Muscle of arm (tissue), 12 donors: ENCODE data around the gene PRKD3. TPM values are rescaled to one million over a fixed set of nuclear protein-coding genes. Genes with fewer than 3 reads are reported as not detected.
"Not testable (repeated sequence)": the region's sequence is repeated elsewhere in the genome, so short reads cannot be mapped to it uniquely, and the experiment has no call there.

Source experiments
- DNase-seq: peaks from one replicate; pipeline ENCODE4 v3.0.0-alpha.2; 2013
- polyA plus RNA-seq, 12 donors: library from polyadenylated mRNA; unstranded; fragments of 120-200 nt; gene quantifications; one replicate each; pipeline ENCODE4 v1.2.1, GENCODE V29; 2013; ENCODE audit not compliant: insufficient read length in 12 of 12

PRKD3 gene
- polyA plus RNA-seq, 12 donors = 26.6 to 38.6 (median 33.9) TPM; not detected in 1

DNA sequence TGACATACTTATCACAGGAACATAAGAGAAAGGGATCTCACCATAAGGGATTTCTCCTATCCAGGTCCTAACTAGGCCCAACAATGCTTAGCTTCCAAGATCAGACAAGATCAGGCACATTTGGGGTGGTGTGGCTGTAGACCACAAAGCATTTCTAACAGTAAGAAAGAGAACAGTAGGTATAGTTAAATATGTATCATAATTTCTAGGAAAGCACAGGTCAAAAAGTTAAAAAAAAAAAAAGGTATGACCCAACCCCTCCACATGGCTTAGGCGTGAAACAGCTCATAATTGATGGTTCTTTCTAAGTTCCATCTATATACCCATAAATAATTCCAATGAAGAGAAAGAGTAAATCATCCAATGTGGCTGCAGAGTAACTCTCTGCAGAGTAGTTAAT is 6.9 kb downstream of the PRKD3 start:
- no peak for DNase-seq

DNA sequence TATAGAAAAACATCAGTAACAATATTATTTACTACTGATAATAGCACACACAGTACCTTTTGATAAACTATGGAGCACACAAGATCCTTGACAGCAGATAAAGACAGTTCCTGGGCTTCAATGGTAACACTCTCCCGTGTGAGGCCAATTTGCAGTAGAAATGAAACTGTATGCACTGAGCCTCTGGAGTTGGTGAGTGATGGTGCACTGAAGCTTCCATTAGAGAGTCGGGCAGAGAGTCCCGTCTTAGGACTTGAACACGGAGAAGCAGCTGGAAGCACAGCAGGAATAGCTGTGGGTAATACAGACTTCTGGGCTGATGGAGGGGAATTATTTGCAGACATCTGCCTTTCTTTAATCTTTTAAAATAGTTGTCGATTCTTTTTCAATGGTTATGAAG is 8.5 kb downstream of the PRKD3 start:
- DNase-seq = no peak

DNA sequence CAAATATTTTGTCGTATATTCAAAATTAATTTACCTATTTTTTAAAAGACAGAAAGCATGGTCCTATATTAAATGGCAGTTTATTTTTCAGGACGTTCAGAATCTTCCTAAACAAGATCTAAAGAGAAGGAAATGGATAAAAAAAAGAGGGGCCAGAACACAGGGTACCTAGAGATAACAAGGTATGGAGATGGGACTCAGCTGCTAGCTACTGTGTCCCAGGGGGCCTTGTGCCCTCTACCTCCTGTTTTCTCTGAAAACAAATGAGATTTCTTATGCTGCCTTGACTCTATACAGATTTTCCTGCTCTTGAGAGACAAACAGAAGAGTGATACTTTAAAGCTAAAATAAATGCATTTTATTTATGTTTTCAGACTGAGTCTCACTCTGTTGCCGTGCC is 9.3 kb downstream of the PRKD3 start:
- no peak for DNase-seq

DNA sequence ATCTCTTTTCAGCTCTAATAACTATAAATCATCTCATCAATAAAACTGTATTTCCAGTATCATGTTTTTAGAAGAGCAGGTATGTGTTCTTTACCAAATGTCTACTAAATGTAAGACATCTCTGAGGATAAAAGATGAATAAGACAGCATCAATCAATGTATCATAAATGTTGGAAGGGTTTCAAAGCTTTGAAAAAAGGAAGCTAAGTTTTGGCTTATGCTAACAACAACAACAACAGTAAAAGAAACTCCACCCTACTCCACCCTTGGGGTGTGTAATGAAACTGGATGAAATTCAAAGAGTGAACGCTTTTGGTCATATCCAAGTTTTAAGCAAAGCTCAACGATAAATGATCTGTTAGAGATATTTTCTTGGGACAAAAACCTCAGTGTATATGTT is 17.1 kb downstream of the PRKD3 start:
- DNase-seq = no peak

DNA sequence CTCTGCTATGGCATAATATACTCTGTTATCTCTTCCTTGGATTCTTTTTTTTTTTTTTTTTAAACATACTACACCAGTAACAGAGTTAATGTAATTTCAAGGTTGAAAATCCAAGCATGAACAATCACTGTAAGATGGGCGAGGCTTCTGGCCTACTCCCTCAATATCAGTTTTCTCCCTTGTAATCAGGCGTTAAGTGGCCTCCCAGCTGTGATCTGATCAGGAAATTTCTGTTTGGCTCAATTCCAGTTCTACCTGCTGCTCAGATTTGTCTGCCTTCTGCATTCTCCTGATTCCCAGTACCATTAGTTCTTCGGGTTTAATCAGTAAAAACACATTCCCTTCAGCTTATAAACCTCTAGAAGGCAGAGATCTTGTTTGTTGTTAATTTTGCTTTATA is 18.6 kb downstream of the PRKD3 start:
- DNase-seq = no peak

DNA sequence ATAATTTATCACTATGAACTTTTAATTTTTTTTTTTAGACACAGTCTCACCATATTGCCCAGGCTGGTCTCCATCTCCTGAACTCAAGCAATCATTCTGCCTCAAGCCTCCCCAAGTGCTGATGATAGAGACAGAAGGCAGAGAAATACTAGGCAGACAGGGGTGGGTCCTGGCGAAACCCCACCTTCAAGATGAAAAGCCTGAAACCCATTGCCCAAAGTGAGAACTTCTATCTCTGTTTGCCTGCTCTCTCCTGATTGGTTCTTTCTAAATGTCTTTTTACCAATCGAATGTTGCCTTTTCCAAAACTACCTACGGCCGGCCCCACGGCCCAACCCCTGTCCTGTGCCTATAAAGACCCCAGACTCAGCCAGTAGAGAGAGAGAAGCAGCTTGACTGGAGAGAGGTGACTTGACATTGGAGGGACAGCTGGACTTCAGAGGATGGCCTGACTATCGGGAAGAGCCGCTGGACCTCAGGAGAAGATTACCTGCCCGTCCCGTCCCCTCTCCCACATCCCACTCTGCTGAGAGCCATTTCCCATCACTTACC is 21.9 kb downstream of the PRKD3 start:
- no peak for DNase-seq

DNA sequence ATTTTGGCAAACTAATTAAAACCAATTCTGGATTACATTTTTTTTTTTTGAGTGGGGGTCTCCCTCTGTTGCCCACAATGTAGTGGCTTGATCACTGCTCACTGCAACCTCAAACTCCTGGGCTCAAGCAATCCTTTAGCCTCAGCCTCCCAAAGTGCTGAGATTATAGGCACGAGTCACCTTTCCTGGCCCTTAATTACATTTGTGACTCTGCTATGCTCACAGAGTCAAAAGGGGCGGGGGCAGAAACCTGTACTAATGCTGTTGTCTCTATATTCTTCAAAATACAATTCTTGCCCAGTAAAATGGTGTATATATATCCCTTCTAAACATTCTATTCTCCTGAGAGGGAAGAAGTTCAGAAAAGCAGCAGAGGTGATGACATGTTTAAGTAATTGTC is 23.2 kb downstream of the PRKD3 start:
- DNase-seq = no peak

DNA sequence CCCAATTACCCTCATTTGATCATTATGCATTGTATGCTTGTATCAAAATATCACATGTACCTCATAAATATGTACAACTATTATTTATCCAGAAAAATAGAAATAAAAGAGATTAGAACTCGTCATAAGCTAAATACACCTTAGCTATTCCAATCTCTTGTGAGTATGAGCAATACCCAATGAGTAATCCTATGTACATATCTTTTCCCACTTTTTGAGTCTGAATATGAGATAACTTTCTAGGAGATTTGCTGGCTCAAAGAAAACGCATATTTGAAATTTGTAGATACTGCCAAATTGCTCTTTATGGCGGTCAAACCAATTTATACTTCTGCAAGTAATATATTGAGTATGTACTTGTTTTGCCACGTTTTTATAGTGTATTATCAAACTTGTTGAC is 24.1 kb downstream of the PRKD3 start:
- no peak for DNase-seq

DNA sequence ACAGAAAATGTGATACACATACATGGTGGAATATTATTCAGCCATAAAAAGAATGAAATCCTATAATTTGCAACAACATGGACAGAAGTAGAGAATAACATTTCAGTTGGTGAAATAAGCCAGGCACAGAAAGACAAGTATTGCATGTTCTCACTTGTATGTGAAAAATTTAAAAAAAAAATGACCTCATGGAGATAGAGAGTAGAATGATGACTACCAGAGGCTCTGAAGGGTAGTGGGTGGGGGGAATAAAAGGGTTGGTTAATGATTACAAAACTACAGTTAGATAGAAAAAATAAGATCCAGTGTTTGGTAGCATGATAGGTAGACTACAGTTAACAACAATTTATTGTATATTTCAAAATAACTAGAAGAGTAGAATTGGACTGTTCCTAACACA is 24.5 kb downstream of the PRKD3 start:
- no peak for DNase-seq

DNA sequence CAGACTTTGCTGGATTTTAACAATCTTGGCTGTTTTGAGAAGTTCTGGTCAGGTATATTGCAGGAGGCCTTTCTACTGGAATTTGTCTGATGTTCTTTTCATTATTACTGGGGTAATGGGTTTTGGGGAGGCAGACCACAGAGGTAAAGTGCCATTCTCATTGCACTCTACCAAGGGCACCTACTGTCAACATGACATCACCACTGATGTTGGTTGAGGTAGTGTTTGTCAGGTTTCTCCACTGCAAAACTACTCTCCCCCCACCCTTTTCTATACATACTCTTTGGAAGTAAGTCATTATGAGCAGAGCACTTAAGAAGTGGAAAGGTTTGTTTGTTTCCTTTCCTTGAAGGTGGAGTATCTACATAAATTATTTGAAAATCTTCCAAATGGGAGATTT is 27.0 kb downstream of the PRKD3 start:
- DNase-seq = no peak

DNA sequence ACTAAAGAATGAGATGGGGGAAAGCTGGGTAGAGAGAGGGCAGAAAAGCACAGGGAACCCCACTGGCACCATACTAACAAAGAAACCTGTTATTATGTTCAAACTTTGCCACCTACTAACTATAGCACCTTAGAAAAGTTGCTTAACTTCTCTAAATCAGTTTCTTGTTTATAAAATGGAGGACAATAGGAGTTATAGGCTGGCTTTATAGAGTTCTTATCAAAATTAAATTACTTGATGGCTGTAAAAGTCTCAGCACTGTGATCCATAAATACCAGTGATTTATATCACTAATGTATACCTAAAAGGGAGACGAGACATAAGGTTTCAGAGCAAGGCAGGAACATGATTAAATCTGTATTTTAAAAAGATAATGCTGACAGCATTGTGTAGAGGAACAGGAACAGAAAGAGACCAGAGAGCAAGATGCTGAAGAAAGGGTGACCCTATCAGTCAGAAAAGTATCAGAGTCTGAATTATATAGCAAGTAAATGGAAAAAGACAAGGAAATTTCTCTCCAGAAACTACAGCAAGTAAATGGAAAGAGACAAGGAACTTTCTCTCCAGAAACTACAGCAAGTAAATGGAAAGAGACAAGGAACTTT is 29.1 kb downstream of the PRKD3 start:
- DNase-seq = no peak

DNA sequence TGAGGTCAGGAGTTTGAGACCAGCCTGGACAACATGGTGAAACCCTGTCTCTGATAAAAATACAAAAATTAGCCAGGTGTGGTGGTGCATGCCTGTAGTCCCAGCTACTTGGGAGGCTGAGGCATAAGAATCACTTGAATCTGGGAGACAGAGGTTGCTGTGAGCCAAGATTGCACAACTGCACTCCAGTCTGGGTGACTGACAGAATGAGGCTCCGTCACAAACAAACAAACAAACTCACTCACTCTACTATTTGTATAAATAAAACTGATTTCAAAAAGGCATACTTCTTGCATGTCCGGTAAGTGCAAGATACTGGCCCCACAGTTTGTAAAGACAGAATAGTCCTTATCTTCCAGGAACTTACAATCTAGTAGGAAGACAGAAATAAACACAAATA is 29.8 kb downstream of the PRKD3 start:
- DNase-seq = not testable (repeated sequence)

DNA sequence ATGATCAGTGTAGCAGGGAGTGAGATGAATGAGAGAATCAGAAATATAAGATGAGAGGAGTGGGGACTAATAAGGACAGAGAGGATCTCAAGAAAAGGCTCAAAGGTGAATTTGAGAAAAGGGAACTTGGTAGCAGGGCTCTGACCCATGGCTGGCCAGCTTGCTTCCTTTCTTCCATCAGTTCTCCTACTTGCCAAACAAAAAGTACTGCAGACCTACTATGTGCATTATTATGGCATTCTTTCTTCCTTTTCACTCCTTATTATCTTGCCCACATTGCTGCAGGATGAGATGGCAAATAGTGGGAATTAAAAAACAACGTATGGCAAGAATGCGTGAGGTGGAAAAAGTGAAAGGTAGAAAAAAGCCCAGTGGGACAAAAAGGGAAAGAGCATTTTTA is 33.0 kb downstream of the PRKD3 start:
- DNase-seq = no peak

DNA sequence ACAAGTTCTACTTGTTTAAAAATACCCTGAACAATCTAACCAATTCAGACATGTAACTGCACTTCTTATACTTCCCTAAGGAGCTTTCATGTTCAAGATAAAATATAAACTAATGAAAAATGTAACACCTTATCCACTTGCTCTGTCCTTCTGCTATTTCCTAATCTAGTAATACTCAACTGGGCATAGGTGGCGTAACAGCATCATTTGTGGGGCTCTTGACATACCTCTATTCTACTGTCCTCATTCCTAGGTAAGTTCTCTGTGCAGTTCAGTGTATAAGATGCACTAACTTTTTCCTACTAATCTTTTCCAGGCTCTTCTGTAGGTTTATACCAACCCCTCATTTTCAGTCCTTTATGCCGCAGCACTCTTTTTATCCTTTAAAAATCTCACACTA is 36.7 kb downstream of the PRKD3 start:
- DNase-seq = no peak

DNA sequence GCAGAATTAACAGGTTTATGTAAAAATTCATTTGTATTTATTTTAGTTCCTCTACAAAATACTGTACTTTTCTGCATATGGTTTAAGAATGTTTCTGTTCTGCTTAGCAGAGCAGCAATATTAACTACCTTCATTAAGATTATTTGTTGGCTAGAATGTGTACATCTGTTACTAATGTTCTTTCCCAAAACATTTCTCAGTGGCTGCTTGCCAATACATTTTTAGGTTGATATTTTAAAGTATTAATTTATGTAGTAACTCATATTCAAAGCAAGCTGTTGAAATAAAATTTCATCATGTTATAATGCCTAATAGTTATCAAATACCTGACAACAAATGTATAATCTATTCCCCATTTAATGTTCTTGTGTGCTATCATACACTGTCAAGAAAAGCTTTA is 40.3 kb downstream of the PRKD3 start:
- peak; percentile 33 for DNase-seq

DNA sequence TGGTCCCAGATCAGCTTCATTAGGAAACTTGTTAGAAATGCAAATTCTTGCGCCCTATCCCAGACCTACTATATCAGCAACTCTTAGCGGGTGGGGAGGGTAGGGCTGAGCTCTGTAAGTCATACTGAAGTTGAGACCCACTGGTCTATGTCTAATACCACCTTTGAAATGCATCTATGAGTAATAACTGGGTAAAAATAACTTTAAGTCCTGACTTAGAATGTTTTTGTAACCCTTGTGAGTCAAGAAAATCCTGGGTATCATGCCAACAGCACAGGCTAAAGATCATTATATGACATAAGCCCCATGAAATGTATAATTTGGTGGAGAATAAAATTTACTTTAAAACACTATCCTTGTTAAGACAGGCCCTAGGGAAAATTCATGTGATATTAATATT is 41.4 kb downstream of the PRKD3 start:
- DNase-seq = no peak

DNA sequence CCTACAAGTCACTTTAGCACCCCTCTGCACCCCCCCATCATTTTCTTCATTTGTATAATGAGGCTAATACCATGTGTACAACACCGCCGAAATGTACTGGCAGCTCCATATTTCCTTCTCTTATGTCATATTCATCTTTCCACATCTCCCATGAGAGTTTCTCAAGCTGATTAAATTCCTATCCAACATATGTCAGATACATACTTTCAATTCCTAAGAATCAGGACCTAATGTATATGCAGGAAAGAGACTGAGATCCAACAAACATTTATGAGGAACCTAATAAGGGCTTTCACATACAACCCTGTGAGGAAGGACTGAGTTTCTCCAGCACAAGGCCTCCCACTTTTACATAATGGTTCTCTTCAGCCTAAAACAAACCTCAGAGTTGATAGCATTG is 41.9 kb downstream of the PRKD3 start:
- no peak for DNase-seq

DNA sequence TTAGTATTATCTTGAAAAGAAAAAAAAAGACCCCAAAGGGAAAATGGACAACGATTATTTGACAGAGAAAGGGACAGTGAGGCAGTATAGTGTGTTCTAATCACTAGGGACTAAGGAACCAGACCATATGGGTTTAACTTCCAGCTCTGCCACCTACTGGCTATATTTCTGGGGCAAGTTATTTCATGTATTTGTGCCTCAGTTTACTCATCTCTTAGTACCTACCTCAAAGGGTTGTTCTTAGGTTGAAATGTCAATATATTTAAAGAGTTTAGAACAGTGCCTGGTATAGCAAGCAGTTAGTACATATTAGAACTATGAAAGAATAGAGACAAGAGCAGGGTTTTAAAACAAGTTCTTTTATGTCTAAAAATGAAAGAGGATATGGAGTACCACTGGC is 42.7 kb downstream of the PRKD3 start:
- no peak for DNase-seq

DNA sequence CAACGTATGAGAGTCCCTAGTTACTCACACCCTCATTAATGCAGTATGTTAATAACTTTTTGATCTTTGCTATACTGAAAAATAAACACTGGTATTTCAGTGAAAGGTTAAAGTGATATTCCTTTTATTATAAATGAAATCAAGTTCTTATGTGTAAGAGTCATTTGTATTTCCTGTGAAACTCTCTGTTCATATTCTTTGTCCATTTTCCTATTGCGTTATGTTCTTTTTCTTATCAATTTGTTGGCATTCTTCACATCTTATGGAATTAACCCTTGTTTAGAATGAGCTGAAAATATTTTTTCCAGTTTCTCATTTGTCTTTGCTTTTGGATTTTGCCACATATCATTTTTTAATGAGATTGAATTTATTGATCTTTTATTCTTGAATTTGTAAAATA is 48.3 kb downstream of the PRKD3 start:
- no peak for DNase-seq

Other genes starting within 250 kb of the PRKD3 start
- 10 to 100 TPM in 11 of 12 donors, not detected in 1; 12.1 to 20.3 (median 15.9) TPM for gene HEATR5B, start 240.5 kb downstream of the PRKD3 start, polyA plus RNA-seq
- 10 to 100 TPM in 4 of 12 donors, 1 to 10 TPM in 7, not detected in 1; 6.2 to 12.2 (median 9.9) TPM for gene GPATCH11, start 240.3 kb downstream of the PRKD3 start, polyA plus RNA-seq
- 10 to 100 TPM in 11 of 12 donors, not detected in 1; 20.1 to 39.2 (median 26.6) TPM for gene EIF2AK2, start 167.9 kb downstream of the PRKD3 start, polyA plus RNA-seq
- gene SULT6B1, start 136.2 kb downstream of the PRKD3 start, polyA plus RNA-seq = not detected
- 100 to 1,000 TPM in 1 of 12 donors, 10 to 100 TPM in 11; 35.5 to 166 (median 42.8) TPM for gene CEBPZOS, start 128.3 kb downstream of the PRKD3 start, polyA plus RNA-seq
- gene CEBPZ, start 93.2 kb downstream of the PRKD3 start, polyA plus RNA-seq = 10 to 100 TPM in 11 of 12 donors, not detected in 1; 37.6 to 71.1 (median 42.7) TPM
- gene NDUFAF7, start 93.2 kb downstream of the PRKD3 start, polyA plus RNA-seq = 10 to 100 TPM in 11 of 12 donors, not detected in 1; 11.2 to 26.1 (median 18.9) TPM
- 10 to 100 TPM in 3 of 12 donors, 1 to 10 TPM in 8, not detected in 1; 6.2 to 21.5 (median 9.2) TPM for gene QPCT, start 19.8 kb upstream of the PRKD3 start, polyA plus RNA-seq